A673 (cell line): ENCODE measurements around the gene SNTG2. TPM values are rescaled to one million over a fixed set of nuclear protein-coding genes. Genes with fewer than 3 reads are reported as not detected.
A peak's percentile ranks its signal among the peaks of the same experiment; 100 is the strongest.

Source experiments
- BruUV-seq: library from RNA; stranded (reverse); fragments of 400-500 nt; replicated peaks from 2 replicates; lab custom pipeline; 2021; lab: Mats Ljungman, UMichigan
- CTCF ChIA-PET: fragments of 300-600 bp; sonication (Branson Sonifier 250); formaldehyde crosslinking; loops from one replicate; lab custom pipeline; 2022; ENCODE audit warnings: antibody characterized with exemption; lab: Charles Lee
- POLR2A ChIA-PET: fragments of 300-600 bp; sonication (Branson Sonifier 250); formaldehyde crosslinking; loops from one replicate; lab custom pipeline; 2022; ENCODE audit warnings: antibody characterized with exemption; ENCODE audit not compliant: low non-redundant PET; lab: Charles Lee
- DNase-seq: peaks from one replicate; pipeline ENCODE4 v3.0.0-alpha.2; 2015; ENCODE audit warnings: low spot score
- H3K27ac ChIP-seq: fragments of 200-600 bp; sonication (generic); 2 replicates; pipeline ENCODE4 v1.5.1; 2016; ENCODE audit warnings: mixed run types, low read depth, mild to moderate bottlenecking, mixed read lengths, antibody characterized with exemption, low read length; ENCODE audit not compliant: poor library complexity, severe bottlenecking
- H3K27me3 ChIP-seq: fragments of 200-600 bp; sonication (generic); replicated peaks from 2 replicates; pipeline ENCODE4 v1.6.1; 2017; ENCODE audit warnings: mixed run types, low read depth, mild to moderate bottlenecking, mixed read lengths, antibody characterized with exemption, low read length; ENCODE audit not compliant: insufficient read depth, poor library complexity
- H3K36me3 ChIP-seq: fragments of 200-600 bp; sonication (generic); 2 replicates; pipeline ENCODE4 v1.6.1; 2016; ENCODE audit warnings: mixed run types, mild to moderate bottlenecking, mixed read lengths, antibody characterized with exemption, low read length; ENCODE audit not compliant: insufficient read depth, poor library complexity, severe bottlenecking
- H3K4me1 ChIP-seq: fragments of 200-600 bp; sonication (generic); 2 replicates; pipeline ENCODE4 v1.6.1; 2017; ENCODE audit warnings: mixed run types, mild to moderate bottlenecking, mixed read lengths, antibody characterized with exemption, low read length; ENCODE audit not compliant: insufficient read depth, poor library complexity, severe bottlenecking
- H3K4me3 ChIP-seq: fragments of 200-600 bp; sonication (generic); 2 replicates; pipeline ENCODE4 v1.5.1; 2016; ENCODE audit warnings: low read depth, mixed run types, mild to moderate bottlenecking, mixed read lengths, low read length; ENCODE audit not compliant: poor library complexity, severe bottlenecking
- H3K9me3 ChIP-seq: fragments of 200-600 bp; sonication (generic); 2 replicates; pipeline ENCODE4 v1.6.1; 2016; ENCODE audit warnings: mixed run types, low read depth, mild to moderate bottlenecking, mixed read lengths, antibody characterized with exemption, low read length; ENCODE audit not compliant: poor library complexity, severe bottlenecking
- CTCF ChIP-seq: fragments of 300-800, 200-600 bp; sonication (generic); conservative IDR thresholded peaks from 2 replicates; pipeline ENCODE4 v1.5.1; 2017; ENCODE audit warnings: low read depth, mild to moderate bottlenecking, antibody characterized with exemption, low read length, moderate library complexity, mixed read lengths
- EZH2 ChIP-seq: fragments of 200-600 bp; sonication (generic); IDR thresholded peaks from 2 replicates; pipeline ENCODE4 v1.6.1; 2017; ENCODE audit warnings: borderline replicate concordance, low read depth, mild to moderate bottlenecking, mixed read lengths, antibody characterized with exemption, low read length; ENCODE audit not compliant: poor library complexity, severe bottlenecking
- intact Hi-C: fragments of 100-400 bp; cut with micrococcal nuclease; formaldehyde crosslinking; loops from one replicate; pipeline ENCODE4 v1.10.0; 2022; ENCODE audit not compliant: unreplicated experiment
- total RNA-seq: library from RNA; stranded (reverse); gene quantifications from 2 replicates; pipeline ENCODE4 v1.2.3, GENCODE V29; 2021

Gene SNTG2
- total RNA-seq, 1 experiment from 2014 or later = 3.7 TPM

- no peaks in the 10 kb centered on the region for H3K36me3 ChIP-seq
- no peaks in the 10 kb centered on the region for H3K9me3 ChIP-seq
- ChIA-PET POLR2A (no interaction called here), CTCF (no interaction called here)
- H3K4me1 ChIP-seq = no peaks in the 10 kb centered on the region
- no peak overlapping the region for H3K4me3 ChIP-seq
- peak; percentile 26 for DNase-seq
- TF ChIP-seq EZH2 = no peak
- no peak for TF ChIP-seq CTCF
- H3K27ac ChIP-seq = no peak overlapping the region
- H3K27me3 ChIP-seq = no peaks in the 10 kb centered on the region
- no TSS peak for BruUV-seq
- intact Hi-C loops = no loop called here
Observed at GRCh38 chr2:1004398-1004797, 53.7 kb downstream of the SNTG2 start.

- H3K4me3 ChIP-seq = no peak overlapping the region
- no peaks in the 10 kb centered on the region for H3K27me3 ChIP-seq
- TF ChIP-seq EZH2 = no peak
- no peak for TF ChIP-seq CTCF
- H3K36me3 ChIP-seq = no peaks in the 10 kb centered on the region
- ChIA-PET CTCF (no interaction called here), POLR2A (no interaction called here)
- intact Hi-C loops = no loop called here
- H3K4me1 ChIP-seq = peaks cover 12% of the 10 kb centered on the region
- no peaks in the 10 kb centered on the region for H3K9me3 ChIP-seq
- BruUV-seq = no TSS peak
- peak overlapping the region; percentile 22 for H3K27ac ChIP-seq
- peak; percentile 59 for DNase-seq
Observed at GRCh38 chr2:1010415-1010930, 59.8 kb downstream of the SNTG2 start.

GRCh38 chr2:1011006-1011405 lies 60.4 kb downstream of the SNTG2 start:
- no TSS peak for BruUV-seq
- ChIA-PET CTCF (no interaction called here), POLR2A (no interaction called here)
- intact Hi-C loops = no loop called here
- Histone ChIP-seq H3K27ac (no peak overlapping the region), H3K9me3 (no peaks in the 10 kb centered on the region), H3K36me3 (no peaks in the 10 kb centered on the region), H3K27me3 (no peaks in the 10 kb centered on the region), H3K4me3 (no peak overlapping the region), H3K4me1 (peaks cover 12% of the 10 kb centered on the region)
- TF ChIP-seq EZH2 (no peak), CTCF (no peak)
- no peak for DNase-seq
